Suppressor macrophage (primary cell): ENCODE measurements around the gene YBX2.

Source experiments
- DNase-seq, 4 experiments: peaks; one replicate each; pipeline ENCODE4 v3.0.0-alpha.2; 2020 to 2022

The YBX2 gene

DNA sequence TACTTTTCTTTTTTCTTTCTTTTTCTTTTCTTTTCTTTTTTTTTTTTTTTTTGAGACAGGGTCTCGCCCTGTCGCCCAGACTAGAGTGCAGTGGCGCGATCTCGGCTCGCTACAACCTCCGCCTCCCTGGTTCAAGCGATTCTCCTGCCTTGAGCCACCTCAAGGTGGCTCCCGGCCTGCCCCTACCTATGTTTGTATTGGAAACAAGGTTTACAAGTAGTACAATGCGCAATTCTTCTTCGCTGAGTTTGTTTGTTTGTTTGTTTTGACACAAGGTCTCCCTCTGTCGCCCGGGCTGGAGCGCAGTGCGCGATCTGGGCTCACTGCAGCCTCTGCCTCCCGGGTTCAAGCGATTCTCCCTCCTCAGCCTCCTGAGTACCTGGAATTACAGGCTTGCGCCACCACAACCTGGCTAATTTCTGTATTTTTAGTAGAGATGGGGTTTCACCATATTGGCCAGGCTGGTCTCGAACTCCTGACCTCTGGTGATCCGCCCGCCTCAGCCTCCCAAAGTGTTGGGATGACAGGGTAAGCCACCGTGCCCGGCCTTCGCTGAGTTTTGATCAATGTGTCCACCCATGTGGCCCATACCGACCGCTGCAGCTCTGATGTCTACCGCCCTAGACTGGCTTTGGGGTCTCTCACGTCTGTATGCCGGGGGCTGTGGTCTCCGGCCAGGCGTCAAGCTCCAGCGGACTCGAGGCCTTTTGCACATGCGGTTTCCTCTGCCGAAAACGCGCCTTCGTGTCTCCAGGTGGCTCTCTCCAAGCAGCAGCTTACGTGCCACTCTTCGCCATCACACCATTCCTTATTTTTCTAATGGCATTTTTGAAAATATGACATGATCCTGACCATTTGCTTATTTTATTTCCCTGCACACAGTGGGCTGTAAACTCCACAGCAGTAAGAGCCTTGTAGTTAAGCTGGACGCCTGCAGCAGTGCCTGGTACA is 1.1 kb upstream of the YBX2 start:
- no peak for DNase-seq

DNA sequence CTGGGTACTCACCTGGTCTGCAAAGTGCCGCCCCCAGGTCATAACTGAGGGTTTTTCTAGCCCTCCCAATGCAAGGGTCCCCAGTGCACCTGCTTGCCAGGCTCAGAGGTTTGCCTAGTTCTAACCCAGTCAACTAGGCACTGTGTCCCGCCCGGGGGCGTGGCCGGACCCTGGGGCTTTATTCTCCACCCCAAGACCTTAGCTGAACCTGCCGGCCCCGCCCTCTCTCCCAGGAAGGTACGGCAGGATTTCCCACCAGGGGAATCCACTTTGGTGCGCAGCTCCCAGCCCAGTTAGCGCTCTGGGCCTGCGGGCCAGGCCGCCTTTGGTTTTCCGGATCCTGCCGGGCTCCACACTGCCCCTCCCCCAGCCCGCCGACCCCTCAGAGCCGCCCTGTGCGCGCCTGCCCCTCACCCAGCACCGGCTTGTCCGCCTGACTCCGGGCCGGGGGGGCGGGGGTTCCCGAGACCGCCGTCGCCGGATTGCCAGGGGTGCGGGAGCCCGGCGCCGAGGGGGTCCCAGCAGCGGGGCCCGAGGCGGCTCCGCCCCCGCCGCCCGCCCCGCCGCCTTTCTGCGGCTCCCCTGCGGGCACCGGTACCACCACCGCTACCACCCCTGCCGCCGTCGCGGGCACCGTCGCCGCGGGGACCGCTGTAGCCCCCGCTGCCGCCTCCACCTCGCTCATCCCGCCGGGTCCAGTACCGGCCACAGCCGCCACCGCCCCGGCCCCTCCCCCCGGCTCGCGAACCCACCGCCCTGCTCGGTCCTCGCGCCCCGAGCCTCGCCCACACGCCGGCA is 424 bp downstream of the YBX2 start:
- no peak for DNase-seq

DNA sequence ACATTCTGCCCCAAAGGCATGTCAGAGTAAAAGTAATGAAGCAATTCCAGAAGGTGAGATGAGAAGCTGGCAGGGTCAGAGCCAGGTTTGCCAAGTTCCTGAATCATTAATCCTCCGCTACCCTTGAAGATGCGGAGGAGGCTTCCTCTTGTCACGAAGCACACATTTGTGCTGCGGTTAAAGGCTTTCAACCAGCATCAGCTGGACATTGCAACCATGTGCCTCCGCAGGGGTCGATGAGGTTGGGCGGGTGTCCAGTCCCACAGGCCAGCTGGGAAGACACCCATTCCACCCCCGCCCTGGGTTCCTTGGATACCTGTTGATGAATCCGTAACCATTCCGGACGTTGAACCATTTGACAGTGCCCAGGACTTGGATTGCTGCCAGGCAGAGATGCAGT is 1.3 kb downstream of the YBX2 start:
- no peak for DNase-seq

DNA sequence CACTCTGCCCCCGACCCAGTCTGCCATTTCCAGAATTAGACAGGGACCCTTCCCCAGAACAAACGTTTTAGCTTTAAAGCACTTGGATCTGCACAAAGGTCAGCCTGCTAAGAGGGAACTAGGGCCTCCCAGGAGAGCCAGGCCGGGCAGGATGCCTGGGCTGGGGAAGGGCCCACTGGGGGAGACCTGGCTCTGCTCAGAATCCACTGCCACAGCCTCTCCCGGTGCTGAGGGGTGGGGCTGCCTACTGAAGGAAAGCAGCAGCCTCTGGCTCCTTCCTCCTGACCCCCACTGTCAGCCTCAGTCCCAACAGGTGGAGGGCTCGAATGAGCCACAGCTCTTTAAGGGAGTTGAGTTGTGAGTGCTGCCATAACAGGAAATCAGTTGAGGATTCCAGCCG is 1.7 kb downstream of the YBX2 start:
- DNase-seq = no peak

DNA sequence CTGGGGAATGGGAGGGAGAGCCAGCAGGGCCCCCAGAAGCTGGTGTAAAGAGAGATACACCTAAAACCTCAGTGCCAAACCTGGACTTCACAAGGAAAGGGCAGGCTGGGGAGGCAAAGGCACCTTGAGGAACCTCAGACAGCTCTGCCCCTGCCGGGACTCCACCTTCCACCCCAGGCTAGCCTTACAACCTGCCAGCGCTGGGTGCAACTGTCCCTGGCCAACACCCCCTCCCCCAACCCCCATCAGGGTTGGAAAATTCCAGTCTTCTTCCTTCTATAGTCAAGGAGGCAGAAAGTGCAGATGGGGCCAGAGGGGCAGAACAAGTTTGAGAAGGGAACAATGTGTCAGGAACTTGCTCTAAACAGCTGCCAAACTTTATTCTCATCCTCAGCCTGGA is 2.2 kb downstream of the YBX2 start:
- DNase-seq = no peak

DNA sequence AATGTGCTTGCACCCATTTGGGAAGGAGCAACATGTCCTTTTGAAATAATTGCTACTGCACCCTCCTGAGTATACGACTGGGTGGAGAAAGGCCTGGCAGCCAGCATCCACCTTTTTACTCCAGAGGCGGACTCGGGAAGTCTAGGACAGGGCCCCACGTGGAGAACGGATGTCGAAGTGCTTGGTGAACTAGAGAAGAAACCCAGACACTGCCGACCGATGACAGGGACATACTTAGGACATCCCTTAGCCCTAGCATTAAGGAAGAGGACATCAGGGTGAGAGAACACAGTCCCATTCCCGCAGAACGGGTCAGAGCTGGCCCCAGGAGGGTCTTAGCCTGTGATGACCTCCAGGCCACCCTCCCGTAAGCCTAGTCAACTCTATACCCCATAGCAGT is 3.8 kb downstream of the YBX2 start:
- no peak for DNase-seq

DNA sequence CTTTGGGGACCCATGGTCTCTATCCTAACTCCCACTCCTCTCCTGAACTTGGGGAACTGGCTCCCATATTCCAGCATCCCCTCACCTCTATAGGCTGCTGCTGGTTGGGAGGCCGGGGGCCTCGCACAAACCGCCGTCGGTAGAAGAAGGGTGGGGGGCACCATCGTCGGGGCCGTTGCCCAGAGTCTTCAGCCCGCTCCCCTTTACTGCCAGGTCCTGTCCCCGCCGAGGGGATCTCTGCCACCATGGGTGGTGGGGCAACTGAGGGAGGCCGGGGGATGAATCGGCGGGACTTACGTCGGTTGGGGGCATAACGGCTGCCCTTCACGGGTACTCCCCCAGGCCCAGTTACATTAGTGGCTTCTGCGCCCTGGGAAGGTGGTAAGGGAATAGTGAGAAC is 4.3 kb downstream of the YBX2 start:
- DNase-seq = no peak

DNA sequence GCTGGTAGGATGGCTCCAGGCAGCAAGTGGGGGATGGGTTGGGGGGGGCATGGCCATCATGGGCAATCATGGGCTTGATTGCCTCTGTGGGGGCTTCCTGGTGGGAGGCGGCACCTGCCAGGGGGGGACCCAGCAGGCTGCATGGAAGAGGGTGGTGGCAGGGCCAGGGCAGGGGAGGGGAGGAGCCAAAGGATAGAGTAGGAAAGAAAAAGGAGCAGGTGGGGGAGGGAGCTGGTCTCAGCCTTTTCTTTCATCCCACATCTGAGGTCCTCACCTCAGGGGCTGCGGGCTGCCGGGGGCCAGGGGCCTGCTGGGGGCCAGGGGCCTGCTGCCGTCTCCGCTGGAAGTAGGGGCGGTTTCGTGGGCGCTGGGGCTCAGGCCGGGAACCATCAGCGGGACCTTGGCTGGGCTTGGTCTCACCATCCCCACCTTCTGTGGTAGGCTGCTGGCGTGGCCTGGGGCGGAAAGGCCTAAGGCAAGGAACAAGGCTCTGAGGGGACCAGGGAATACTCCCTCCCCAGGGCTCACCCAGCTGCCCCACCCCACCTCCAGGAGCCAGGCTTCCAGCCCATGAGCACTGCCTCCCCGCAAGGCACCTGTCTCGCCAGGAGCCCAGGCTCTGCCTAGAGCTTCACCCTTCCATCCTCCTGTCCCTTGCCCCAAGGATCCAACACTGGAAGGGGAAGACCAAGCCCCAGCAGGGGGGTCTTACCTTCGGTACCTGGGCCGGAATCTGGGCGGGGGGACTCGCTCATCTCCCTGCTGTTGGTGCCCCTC is 5.0 kb downstream of the YBX2 start:
- no peak for DNase-seq

DNA sequence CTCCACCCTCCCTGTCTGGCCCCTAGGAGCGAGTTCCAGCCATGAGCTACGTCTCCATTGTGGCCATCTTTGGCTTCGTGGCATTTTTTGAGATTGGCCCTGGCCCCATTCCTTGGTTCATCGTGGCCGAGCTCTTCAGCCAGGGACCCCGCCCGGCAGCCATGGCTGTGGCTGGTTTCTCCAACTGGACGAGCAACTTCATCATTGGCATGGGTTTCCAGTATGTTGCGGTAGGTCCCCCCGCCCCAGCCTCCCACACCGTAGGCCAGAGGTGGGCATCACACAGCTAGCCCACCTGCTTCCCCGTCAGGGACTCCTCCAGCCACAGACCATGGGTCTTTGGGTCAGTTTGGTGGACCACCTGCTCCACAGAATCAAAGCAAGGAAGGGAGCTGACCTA is 8.8 kb downstream of the YBX2 start:
- DNase-seq = no peak

DNA sequence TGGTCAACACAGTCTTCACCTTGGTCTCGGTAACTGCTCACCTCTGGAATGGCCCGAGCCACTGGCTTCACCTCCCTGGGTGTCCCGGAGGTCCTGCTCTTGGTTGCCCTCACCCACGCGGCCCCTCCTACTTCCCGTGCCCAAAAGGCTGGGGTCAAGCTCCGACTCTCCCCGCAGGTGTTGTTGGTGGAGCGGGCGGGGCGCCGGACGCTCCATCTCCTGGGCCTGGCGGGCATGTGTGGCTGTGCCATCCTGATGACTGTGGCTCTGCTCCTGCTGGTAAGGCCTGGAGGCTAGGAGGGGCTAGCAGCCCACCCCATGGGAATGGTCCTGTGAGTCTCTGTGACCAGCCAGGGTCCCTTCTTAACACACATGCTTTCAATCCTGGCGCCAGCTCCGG is 9.5 kb downstream of the YBX2 start:
- DNase-seq = no peak

DNA sequence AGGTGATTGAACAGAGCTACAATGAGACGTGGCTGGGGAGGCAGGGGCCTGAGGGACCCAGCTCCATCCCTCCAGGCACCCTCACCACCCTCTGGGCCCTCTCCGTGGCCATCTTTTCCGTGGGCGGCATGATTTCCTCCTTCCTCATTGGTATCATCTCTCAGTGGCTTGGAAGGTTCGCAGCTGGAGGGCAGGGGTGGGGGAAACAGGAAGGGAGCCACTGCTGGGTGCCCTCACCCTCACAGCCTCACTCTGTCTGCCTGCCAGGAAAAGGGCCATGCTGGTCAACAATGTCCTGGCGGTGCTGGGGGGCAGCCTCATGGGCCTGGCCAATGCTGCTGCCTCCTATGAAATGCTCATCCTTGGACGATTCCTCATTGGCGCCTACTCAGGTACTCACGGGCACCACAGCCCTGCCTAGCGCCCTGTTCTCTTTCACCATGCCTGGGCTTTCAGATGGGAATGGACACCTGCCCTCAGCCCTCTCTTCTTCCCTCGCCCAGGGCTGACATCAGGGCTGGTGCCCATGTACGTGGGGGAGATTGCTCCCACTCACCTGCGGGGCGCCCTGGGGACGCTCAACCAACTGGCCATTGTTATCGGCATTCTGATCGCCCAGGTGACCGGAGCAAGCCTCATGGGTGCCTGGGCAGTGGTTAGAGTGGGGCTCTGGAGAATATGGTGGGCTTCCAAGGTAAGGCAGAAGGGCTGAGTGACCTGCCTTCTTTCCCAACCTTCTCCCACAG is 10.8 kb downstream of the YBX2 start:
- DNase-seq = peak; percentile 32 to 55 (median 50)

DNA sequence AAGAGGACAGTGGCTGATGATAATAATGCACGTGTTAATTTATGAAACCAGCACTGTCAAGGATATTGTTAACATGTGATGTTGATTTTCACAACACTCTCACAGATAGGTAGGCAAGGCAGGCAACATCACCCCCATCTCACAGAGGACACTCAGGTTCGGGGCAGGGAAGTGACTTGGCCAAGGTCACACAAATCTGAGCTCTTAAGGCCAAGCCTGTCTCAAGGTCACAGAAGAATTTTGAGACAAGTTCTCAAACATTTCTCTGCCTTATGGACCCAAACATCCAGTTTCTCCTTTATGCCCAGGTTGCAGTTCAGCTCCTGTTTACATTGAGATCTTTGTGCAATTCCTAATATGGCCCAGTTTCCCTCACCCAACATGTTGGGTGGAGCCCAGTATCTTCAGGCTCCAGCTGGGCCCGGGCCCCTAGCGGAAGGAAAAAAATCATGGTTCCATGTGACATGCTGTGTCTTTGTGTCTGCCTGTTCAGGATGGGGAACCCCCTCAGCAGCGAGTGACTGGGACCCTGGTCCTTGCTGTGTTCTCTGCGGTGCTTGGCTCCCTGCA is 11.6 kb downstream of the YBX2 start:
- DNase-seq = peak in 3 of 4 experiments; percentile 36 to 43 (median 41)

DNA sequence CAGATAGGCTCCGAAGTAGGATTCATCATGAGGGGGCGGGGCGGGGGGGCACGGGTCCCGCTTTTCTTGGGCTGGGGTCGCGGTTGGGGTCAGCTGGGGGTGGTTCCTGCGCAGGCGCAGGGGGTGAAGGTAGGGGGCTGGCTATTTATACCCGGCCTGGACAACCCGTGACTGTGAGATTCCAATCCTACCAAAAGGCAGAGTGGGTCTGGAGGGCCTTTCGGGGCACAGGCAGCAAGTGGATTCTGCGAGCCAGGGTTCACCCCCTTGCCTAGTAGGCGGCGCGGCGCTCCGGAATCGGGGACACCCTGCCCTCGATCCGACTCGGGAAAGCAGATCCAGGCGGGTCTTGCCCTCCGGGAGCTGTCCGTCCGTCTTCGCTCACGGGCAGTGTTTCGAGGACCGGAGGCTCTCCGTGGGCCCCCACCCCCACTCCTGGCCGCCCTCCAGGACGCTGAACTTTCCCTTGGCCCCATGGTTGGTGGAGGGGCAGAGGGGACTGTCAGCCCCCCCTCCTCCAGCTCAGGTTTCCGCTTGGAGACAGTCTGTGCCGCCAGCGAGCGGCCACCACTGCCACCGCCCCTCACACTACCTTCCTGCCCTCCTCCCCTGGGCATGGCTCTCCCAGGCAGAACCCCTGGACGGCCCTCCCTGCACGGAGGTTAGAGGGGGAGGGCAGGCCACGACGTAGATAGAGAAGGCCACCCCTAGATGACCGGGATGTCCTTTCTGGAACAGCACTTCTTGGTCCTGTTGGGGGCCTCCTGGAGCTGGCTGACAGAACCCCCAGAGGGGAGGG is 12.3 kb downstream of the YBX2 start:
- peak in 1 of 4 experiments; percentile 18 for DNase-seq

DNA sequence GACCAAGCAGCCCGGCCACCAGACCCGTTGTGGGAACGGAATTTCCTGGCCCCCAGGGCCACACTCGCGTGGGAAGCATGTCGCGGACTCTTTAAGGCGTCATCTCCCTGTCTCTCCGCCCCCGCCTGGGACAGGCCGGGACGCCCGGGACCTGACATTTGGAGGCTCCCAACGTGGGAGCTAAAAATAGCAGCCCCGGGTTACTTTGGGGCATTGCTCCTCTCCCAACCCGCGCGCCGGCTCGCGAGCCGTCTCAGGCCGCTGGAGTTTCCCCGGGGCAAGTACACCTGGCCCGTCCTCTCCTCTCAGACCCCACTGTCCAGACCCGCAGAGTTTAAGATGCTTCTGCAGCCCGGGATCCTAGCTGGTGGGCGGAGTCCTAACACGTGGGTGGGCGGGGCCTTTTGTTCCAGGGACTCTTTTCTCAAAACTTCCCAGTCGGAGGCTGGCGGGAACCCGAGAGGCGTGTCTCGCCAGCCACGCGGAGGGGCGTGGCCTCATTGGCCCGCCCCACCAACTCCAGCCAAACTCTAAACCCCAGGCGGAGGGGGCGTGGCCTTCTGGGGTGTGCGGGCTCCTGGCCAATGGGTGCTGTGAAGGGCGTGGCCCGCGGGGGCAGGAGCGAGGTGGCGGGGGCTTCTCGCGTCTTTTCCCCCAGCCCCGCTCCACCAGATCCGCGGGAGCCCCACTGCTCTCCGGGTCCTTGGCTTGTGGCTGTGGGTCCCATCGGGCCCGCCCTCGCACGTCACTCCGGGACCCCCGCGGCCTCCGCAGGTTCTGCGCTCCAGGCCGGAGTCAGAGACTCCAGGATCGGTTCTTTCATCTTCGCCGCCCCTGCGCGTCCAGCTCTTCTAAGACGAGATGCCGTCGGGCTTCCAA is 13.1 kb downstream of the YBX2 start, which contains the start of gene SLC2A4:
TSS of gene SLC2A4 (plus strand) at position 645 of the 879 bp plus-strand sequence. CDS start at position 862, 217 bp downstream.
- DNase-seq = peak; percentile 96 to 97 (median 96)

DNA sequence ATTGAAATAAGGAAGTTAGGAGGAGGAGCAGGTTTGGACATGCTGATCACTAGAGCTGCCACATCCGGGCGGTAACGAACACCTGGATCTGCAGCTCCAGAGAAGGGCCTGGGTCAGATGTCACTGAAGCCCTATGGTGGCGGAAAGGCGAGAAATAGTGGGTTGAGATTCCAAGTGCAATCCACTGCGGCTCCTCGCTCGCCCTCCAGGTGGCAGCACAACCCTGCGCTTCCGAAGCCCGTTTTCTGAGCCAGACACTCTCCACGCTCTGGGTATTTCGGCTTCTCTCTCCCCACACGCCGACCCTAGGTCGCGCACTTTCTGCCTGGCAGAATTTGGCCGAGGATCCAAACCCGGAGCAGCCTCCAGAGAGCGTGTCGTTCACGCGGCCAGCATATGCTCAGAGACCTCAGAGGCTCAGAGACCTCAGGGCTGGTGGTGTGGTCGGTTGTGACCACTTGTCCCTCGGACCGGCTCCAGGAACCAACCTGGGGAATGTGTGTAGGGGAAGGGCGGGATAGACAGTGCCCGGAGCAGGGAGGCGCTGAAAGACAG is 13.8 kb downstream of the YBX2 start:
- peak; percentile 87 to 91 (median 89) for DNase-seq

DNA sequence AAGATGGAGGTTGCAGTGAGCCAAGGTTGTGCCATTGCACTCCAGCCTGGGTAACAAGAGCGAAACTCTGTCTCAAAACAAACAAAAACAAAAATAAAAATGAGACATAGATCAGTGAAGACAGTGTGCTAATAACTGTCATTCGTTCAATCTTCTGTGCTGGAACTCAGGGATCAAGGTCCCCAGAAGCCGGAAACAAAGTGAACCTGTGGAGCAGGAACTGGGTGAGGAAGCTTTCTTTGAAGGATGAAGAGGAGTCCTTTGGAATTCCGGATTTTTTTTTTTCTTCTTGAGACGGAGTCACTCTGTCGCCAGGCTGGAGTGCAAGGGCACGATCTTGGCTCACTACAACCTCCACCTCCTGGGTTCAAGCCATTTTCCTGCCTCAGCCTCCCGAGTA is 15.0 kb downstream of the YBX2 start:
- DNase-seq = no peak

DNA sequence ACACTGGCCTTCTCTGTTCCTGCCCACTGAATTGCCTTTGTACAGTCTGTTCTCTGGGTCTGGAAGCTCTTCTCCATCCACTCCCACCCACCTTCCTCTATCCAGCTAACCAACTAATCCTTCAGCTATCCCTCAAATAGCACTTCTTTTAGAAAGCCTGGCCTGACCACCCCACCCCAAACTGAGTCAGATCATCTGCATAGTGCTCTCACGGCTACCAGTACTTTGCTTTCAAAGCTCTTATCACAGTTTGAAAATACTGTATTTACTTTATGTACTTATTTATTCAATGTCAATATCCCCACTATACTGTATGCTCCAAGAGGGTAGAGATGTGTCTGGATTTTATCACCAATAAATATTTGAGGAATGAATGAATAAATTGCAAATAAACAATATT is 27.7 kb downstream of the YBX2 start:
- no peak for DNase-seq

DNA sequence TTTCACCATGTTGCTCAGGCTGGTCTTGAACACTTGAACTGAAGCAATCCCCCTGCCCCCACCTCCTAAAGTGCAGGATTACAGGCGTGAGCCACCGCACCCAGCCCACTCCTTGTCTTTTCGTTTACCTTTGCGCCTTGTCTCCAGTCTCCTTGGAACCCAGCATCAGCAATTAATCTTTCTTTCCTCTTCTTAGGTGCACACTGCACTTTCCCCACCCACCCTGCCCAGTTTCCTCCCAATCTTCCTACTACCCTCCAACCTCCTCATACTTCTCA is 30.7 kb downstream of the YBX2 start:
- no peak for DNase-seq

DNA sequence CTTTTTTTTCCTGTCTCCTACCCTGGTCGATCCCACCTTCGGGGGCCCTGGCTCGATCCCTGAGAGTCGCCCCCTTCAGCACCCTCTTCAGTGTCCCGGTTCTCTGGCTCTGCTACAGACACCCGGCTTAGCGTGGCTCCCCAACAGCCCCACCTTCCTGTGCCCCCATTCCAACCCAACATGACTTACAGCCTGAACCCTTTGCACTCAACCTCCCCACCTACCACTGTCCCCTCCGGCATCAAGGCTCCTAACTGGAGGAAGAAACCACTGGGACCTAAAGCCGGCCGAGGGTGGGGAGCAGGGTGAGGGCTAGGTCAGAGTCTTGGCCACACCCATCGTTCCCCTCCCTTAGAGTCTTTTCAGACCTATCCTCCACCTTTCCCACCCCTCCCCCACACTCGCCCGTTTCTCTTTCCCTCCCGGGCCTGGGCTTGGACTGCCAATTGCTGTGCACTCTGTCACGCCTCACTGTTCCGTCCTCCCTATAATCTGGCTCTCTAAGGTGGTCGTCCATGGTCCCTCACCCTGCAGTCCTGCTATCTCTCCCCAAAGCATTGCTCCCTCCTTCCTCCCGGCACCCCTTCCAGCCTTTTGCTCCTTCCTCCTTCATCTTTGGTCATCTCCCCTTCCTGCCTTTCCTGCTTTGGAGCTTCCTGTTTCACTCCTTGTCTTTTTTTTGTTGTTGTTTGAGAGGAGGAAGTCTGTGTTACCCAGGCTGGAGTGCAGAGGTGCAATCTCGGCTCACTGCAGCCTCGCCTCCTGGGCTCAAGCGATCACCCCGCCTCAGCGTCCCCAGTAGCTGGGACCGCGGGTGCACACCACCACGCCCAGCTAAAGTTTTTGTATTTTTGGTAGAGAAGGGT is 31.3 kb downstream of the YBX2 start:
- DNase-seq = peak in 3 of 4 experiments; percentile 55 to 60 (median 57)
